Femur (tissue), 1 donor: Measurements from ENCODE around the gene LYPD6B.
"Not testable (repeated sequence)": the region's sequence is repeated elsewhere in the genome, so short reads cannot be mapped to it uniquely, and the experiment has no call there.

Experiments used
- DNase-seq: peaks from one replicate; pipeline ENCODE4 v3.0.0-alpha.2; 2017

LYPD6B gene

GRCh38 chr2:149221002-149221401 lies 182.5 kb downstream of the LYPD6B start:
- DNase-seq = no peak

GRCh38 chr2:149221898-149222297 lies 183.4 kb downstream of the LYPD6B start:
- no peak for DNase-seq

GRCh38 chr2:149223472-149224095 lies 185.1 kb downstream of the LYPD6B start:
- DNase-seq = no peak

- no peak for DNase-seq
These were observed 186.0 kb downstream of the LYPD6B start for GRCh38 chr2:149224543-149224942.

- DNase-seq = no peak
These were observed 186.9 kb downstream of the LYPD6B start for GRCh38 chr2:149225446-149225845.

- no peak for DNase-seq
These were observed 188.3 kb downstream of the LYPD6B start for GRCh38 chr2:149226790-149227189.

- DNase-seq = no peak
These were observed 197.4 kb downstream of the LYPD6B start for GRCh38 chr2:149235816-149236375.

- no peak for DNase-seq
These were observed 197.9 kb downstream of the LYPD6B start for GRCh38 chr2:149236410-149236809.

- DNase-seq = no peak
These were observed 207.7 kb downstream of the LYPD6B start for GRCh38 chr2:149246186-149246585.

GRCh38 chr2:149251436-149251835 lies 212.9 kb downstream of the LYPD6B start:
- not testable (repeated sequence) for DNase-seq

- not testable (repeated sequence) for DNase-seq
These were observed 218.4 kb downstream of the LYPD6B start for GRCh38 chr2:149256877-149257276.

- no peak for DNase-seq
These were observed 220.0 kb downstream of the LYPD6B start for GRCh38 chr2:149258531-149258930.

GRCh38 chr2:149259136-149259535 lies 220.6 kb downstream of the LYPD6B start:
- no peak for DNase-seq

GRCh38 chr2:149261692-149262091 lies 223.2 kb downstream of the LYPD6B start:
- DNase-seq = no peak
